ENCODE data around the gene TRA2B. TPM values are rescaled to one million over a fixed set of nuclear protein-coding genes. Genes with fewer than 3 reads are reported as not detected.

Gene TRA2B
- total RNA-seq, 1 experiment from 2014 or later, result 236 TPM

DNA sequence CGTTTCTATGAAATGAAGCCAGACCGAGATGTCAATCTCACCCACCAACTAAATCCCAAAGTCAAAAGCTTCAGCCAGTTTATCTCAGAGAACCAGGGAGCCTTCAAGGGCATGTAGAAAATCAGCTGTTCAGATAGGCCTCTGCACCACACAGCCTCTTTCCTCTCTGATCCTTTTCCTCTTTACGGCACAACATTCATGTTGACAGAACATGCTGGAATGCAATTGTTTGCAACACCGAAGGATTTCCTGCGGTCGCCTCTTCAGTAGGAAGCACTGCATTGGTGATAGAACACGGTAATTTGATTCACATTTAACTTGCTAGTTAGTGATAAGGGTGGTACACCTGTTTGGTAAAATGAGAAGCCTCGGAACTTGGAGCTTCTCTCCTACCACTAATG lies 41.9 kb upstream of the TRA2B start:
- TF ChIP-seq, protein P1, sequence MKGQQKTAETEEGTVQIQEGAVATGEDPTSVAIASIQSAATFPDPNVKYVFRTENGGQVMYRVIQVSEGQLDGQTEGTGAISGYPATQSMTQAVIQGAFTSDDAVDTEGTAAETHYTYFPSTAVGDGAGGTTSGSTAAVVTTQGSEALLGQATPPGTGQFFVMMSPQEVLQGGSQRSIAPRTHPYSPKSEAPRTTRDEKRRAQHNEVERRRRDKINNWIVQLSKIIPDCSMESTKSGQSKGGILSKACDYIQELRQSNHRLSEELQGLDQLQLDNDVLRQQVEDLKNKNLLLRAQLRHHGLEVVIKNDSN (CRISPR knock-in tag; IDR thresholded peaks at IDR 0.05), result no peak
- TF ChIP-seq FOXK1 (CRISPR knock-in tag; IDR thresholded peaks at IDR 0.05), result no peak
- TF ChIP-seq NR1H2 (CRISPR knock-in tag; IDR thresholded peaks at IDR 0.05), result no peak
- TF ChIP-seq PRRX2 (CRISPR knock-in tag; IDR thresholded peaks at IDR 0.05), result no peak
- no peak for TF ChIP-seq ETV6 (CRISPR knock-in tag; IDR thresholded peaks at IDR 0.05)
- TF ChIP-seq ZNF416 (CRISPR knock-in tag; IDR thresholded peaks at IDR 0.05), result no peak
- no peak overlapping the region for H3K4me3 Mint-ChIP-seq
- no peaks in the 10 kb centered on the region for H3K9me3 Mint-ChIP-seq
- no peak overlapping the region for H3K27ac Mint-ChIP-seq
- CTCF ChIA-PET, result interaction anchor here (1.0 to 4.8 kb wide), 5 partner anchors 27 to 561 kb away, joined by 3 to 56 read pairs (median 11); no protein-coding TSS in a partner anchor
- H3K4me1 Mint-ChIP-seq, result peaks cover 3% of the 10 kb centered on the region; the same call in 1 of the 2 replicates
- H3K36me3 Mint-ChIP-seq, result no peaks in the 10 kb centered on the region
- DNase-seq (ENCODE audit: low spot score), result no peak
- no peak for ATAC-seq
- POLR2A ChIA-PET, result no interaction called here
- peaks cover 10% of the 10 kb centered on the region; the same call in 1 of the 2 replicates for H3K27me3 Mint-ChIP-seq (ENCODE audit: low read depth)

DNA sequence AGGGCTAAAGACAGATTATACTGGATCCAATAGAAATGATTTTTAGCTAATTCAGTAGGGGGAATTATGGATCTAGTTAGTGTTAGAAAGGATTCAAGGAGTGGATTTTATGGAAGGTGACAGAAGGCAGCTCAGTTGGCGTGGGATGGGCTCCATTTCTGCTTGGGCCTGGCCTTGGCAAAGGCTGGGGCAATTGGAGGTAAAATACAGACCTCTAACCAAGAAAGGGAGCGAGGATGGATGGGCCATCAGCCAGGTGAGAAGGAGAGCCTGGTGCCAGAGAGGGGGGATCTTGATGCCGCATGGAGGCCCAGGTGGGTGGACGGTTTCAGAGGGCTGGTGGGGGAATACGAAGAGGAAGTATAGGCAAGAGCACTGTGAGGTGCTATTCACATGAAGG lies 40.7 kb upstream of the TRA2B start:
- no peaks in the 10 kb centered on the region for H3K9me3 Mint-ChIP-seq
- H3K36me3 Mint-ChIP-seq, result no peaks in the 10 kb centered on the region
- ChIA-PET POLR2A (no interaction called here), CTCF (interaction anchor here (0.6 to 4.8 kb wide), 6 partner anchors 15 to 562 kb away, joined by 3 to 56 read pairs (median 8); no protein-coding TSS in a partner anchor)
- H3K27me3 Mint-ChIP-seq (ENCODE audit: low read depth), result peaks cover 4% of the 10 kb centered on the region; the same call in 1 of the 2 replicates
- no peaks in the 10 kb centered on the region for H3K4me1 Mint-ChIP-seq
- no peak overlapping the region for H3K27ac Mint-ChIP-seq
- TF ChIP-seq, protein P2, sequence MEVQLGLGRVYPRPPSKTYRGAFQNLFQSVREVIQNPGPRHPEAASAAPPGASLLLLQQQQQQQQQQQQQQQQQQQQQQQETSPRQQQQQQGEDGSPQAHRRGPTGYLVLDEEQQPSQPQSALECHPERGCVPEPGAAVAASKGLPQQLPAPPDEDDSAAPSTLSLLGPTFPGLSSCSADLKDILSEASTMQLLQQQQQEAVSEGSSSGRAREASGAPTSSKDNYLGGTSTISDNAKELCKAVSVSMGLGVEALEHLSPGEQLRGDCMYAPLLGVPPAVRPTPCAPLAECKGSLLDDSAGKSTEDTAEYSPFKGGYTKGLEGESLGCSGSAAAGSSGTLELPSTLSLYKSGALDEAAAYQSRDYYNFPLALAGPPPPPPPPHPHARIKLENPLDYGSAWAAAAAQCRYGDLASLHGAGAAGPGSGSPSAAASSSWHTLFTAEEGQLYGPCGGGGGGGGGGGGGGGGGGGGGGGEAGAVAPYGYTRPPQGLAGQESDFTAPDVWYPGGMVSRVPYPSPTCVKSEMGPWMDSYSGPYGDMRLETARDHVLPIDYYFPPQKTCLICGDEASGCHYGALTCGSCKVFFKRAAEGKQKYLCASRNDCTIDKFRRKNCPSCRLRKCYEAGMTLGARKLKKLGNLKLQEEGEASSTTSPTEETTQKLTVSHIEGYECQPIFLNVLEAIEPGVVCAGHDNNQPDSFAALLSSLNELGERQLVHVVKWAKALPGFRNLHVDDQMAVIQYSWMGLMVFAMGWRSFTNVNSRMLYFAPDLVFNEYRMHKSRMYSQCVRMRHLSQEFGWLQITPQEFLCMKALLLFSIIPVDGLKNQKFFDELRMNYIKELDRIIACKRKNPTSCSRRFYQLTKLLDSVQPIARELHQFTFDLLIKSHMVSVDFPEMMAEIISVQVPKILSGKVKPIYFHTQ (CRISPR knock-in tag; IDR thresholded peaks at IDR 0.05), result no peak
- TF ChIP-seq, protein P3, sequence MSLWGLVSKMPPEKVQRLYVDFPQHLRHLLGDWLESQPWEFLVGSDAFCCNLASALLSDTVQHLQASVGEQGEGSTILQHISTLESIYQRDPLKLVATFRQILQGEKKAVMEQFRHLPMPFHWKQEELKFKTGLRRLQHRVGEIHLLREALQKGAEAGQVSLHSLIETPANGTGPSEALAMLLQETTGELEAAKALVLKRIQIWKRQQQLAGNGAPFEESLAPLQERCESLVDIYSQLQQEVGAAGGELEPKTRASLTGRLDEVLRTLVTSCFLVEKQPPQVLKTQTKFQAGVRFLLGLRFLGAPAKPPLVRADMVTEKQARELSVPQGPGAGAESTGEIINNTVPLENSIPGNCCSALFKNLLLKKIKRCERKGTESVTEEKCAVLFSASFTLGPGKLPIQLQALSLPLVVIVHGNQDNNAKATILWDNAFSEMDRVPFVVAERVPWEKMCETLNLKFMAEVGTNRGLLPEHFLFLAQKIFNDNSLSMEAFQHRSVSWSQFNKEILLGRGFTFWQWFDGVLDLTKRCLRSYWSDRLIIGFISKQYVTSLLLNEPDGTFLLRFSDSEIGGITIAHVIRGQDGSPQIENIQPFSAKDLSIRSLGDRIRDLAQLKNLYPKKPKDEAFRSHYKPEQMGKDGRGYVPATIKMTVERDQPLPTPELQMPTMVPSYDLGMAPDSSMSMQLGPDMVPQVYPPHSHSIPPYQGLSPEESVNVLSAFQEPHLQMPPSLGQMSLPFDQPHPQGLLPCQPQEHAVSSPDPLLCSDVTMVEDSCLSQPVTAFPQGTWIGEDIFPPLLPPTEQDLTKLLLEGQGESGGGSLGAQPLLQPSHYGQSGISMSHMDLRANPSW (CRISPR knock-in tag; conservative IDR thresholded peaks at IDR 0.05; ENCODE audit: low read depth), result no peak
- no peak for TF ChIP-seq ZNF121 (CRISPR knock-in tag; IDR thresholded peaks at IDR 0.05)
- TF ChIP-seq, protein P4, sequence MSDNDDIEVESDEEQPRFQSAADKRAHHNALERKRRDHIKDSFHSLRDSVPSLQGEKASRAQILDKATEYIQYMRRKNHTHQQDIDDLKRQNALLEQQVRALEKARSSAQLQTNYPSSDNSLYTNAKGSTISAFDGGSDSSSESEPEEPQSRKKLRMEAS (CRISPR knock-in tag; IDR thresholded peaks at IDR 0.05), result no peak
- TF ChIP-seq, protein P5, sequence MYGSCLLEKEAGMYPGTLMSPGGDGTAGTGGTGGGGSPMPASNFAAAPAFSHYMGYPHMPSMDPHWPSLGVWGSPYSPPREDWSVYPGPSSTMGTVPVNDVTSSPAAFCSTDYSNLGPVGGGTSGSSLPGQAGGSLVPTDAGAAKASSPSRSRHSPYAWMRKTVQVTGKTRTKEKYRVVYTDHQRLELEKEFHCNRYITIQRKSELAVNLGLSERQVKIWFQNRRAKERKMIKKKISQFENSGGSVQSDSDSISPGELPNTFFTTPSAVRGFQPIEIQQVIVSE (CRISPR knock-in tag; IDR thresholded peaks at IDR 0.05; ENCODE audit: borderline replicate concordance), result no peak
- no peak for TF ChIP-seq SP1 (CRISPR knock-in tag; conservative IDR thresholded peaks at IDR 0.05)
- no peak for TF ChIP-seq ZNF219 (CRISPR knock-in tag; IDR thresholded peaks at IDR 0.05; ENCODE audit: borderline replicate concordance)
- TF ChIP-seq, protein P6, sequence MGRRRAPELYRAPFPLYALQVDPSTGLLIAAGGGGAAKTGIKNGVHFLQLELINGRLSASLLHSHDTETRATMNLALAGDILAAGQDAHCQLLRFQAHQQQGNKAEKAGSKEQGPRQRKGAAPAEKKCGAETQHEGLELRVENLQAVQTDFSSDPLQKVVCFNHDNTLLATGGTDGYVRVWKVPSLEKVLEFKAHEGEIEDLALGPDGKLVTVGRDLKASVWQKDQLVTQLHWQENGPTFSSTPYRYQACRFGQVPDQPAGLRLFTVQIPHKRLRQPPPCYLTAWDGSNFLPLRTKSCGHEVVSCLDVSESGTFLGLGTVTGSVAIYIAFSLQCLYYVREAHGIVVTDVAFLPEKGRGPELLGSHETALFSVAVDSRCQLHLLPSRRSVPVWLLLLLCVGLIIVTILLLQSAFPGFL (CRISPR knock-in tag; IDR thresholded peaks at IDR 0.05; ENCODE audit: borderline replicate concordance), result no peak
- TF ChIP-seq TP53 (CRISPR knock-in tag; IDR thresholded peaks at IDR 0.05), result no peak
- no peak overlapping the region for H3K4me3 Mint-ChIP-seq
- ATAC-seq, result no peak
- no peak for DNase-seq (ENCODE audit: low spot score)
